ENCODE results near the gene LARP6. TPM values are rescaled to one million over a fixed set of nuclear protein-coding genes. Genes with fewer than 3 reads are reported as not detected.
"Not testable (repeated sequence)": the region's sequence is repeated elsewhere in the genome, so short reads cannot be mapped to it uniquely, and the experiment has no call there.

LARP6 gene
- polyA plus RNA-seq, 4 donors: 14.6 to 24.6 (median 18.6) TPM

GRCh38 chr15:70859322-70859908, 5.5 kb upstream of the LARP6 start:
- DNase-seq (ENCODE audit: low read depth in 4 of 4, low spot score in 3 of 4): no peak

- DNase-seq (ENCODE audit: low read depth in 4 of 4, low spot score in 3 of 4): not testable (repeated sequence)
Measured at GRCh38 chr15:70858614-70859321, 4.8 kb upstream of the LARP6 start.

DNA sequence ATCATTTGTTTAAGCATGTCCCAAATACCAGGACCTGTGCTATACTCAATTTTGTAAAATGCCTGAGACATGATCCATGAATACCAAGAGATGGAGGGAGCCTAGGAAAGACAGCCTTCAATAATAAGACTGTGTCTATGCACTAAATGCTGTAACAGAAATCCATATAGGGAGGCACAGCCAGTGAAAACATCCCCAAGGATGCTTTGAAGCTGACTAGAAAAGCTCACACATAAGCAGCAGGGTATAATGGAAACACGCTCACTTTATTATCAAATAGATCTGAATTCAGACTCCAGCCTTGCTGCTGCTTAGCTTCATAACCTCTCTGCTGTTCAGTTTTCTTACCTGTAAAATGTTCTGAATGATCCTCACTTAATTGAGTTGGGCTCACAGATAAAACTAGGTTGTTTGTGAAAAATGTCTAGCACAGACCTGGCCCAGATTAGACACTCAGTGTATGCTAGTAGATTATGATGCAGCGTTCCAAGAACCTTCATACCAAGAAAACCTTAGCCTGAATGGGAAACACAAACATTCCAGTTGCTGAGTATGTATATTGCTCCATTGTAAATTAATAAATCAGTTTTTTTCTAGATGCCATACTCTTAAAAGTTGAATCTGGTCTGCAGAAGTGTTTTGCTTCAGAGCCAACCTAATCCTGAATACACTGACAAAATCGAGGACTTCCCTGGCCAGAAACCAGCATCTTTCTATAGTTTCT, 3.8 kb upstream of the LARP6 start:
- DNase-seq (ENCODE audit: low read depth in 4 of 4, low spot score in 3 of 4): no peak

DNA sequence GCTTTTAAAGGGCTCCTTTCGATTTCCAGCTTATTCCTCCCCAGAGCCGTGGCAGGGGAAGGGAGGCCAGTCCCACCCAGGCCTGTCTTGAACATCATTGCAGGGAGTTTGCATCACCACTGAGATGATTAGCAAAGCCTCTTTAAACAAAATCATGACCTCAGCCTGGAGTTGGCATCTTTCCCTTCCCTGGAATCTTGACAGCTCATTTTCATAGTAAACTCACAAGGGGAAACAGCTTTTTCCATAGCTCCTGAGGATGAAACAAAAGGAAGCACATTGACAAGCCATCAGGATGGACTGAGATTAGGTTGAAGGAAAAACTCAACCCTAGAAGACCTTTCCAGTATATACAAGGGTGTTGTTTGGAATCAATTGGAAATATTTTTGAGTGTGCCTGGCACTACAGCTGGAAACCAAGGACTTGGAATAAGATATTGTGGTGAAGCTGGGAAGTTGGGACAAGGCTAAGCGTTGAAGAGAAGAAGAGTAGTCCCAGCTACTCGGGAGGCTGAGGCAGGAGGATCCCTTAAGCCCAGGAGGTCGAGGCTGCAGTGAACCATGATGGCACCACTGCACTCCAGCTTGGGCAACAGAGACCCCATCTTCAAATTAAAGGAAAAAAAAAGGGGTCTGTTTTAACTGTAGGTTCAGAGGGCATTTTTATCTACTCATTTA, 3.1 kb upstream of the LARP6 start:
- no peak for DNase-seq (ENCODE audit: low read depth in 4 of 4, low spot score in 3 of 4)

GRCh38 chr15:70856177-70856883, 2.4 kb upstream of the LARP6 start:
- no peak for DNase-seq (ENCODE audit: low read depth in 4 of 4, low spot score in 3 of 4)

GRCh38 chr15:70855764-70856163, 1.8 kb upstream of the LARP6 start:
- DNase-seq (ENCODE audit: low read depth in 4 of 4, low spot score in 3 of 4): no peak

- no peak for DNase-seq (ENCODE audit: low read depth in 4 of 4, low spot score in 3 of 4)
Measured at GRCh38 chr15:70854666-70854976, 664 bp upstream of the LARP6 start.

GRCh38 chr15:70853318-70853972, 512 bp downstream of the LARP6 start:
- peak in 2 of 4 donors; percentile 42 to 44 for DNase-seq (ENCODE audit: low read depth in 4 of 4, low spot score in 3 of 4)

DNA sequence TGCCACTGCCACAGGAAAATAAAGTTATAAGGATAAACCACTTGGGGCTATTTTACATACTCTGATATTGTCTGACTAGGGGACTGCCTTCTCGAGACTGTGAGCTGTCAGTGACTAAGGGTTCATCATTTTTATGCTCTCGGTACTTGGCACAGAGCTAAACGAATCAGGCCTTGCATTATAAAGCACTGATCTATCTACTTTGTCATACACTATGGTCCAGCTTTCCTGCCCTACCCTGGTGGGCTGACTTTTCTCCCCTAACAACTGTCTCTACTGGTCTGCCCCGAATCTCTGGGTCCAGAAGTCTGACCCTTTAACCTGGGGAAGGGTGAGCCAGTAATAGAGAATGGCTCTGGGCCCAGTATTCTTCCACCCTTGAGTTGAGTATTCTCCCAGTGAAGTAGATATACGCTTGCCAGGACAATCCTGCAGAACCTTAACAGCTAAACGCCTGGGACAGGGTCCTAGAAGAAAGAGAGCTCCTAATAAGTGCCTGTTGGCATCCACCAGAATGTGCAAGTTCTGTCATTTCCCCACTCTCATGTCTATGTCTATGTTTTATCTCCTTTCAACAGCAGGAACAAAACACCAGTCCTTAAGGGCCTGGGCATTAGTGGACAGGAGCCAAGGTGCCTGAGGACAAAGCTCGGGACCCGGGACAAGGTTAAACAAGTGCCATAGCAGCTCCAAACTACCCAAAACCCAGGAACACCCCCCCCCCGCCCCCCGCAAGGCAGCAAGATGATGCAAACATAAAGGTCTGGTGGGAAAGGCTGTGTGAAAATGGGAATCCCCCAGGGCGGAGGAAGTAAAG, 1.2 kb downstream of the LARP6 start:
- DNase-seq (ENCODE audit: low read depth in 4 of 4, low spot score in 3 of 4): no peak

- no peak for DNase-seq (ENCODE audit: low read depth in 4 of 4, low spot score in 3 of 4)
Measured at GRCh38 chr15:70851889-70852288, 2.1 kb downstream of the LARP6 start.

GRCh38 chr15:70845602-70846360, 8.2 kb downstream of the LARP6 start:
- no peak for DNase-seq (ENCODE audit: low read depth in 4 of 4, low spot score in 3 of 4)

DNA sequence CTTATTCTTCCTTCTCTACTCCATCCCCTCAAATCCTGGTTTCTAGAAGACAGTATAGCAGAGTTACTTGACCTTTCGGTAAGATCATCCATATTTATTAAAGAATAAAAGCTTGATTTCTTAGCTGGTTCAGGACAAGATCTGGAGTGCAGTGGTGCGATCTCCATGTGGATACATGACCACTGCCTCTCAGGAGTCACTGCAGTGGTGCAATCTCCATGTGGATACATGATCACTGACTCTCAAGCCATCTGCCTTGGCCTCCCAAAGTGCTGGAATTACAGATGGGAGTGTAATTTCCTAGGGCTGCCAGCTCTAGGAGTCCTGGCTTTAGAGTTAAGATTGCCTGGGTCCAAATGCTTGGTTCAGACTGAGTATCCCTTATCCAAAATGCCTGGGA, 16.5 kb downstream of the LARP6 start:
- no peak for DNase-seq (ENCODE audit: low read depth in 4 of 4, low spot score in 3 of 4)

- no peak for DNase-seq (ENCODE audit: low read depth in 4 of 4, low spot score in 3 of 4)
Measured at GRCh38 chr15:70835841-70836240, 18.1 kb downstream of the LARP6 start.

DNA sequence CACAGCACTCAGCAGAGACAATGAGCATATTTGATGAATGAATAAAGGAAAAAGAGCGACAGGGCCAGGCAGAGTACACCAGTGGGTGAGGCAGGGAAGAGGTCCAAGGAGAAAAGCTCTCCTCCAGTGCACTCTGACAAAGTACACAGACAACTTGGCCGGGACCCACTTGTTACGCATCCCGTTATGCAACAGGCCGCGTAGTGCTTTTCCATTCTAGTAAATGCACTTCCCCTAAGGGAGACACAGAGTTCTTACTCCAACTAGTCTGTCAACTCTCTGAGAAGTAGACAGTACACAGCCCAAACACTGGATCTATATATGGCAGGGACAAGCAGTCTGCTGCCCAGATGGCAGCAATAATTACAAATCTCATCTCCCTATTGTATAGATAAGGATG, 18.5 kb downstream of the LARP6 start:
- no peak for DNase-seq (ENCODE audit: low read depth in 4 of 4, low spot score in 3 of 4)

DNA sequence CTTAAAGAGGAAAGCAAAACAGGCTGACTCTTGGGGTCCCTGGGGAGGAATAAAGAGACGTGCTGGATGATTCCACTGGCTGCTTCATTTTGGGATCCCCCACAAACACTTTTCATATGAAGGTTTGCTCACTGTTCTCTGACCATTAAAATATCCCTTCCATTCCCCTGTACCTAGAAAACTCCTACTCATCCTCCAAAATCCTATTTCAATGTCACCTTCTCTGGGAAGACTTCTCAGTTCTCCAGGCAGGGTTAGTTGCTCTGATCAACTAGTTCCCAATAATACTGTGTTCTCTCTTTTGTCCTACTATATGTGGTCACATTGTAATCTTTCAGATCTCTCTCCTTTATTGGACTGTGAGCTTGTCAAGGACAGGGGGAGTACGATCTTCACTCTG, 19.0 kb downstream of the LARP6 start:
- DNase-seq (ENCODE audit: low read depth in 4 of 4, low spot score in 3 of 4): no peak

DNA sequence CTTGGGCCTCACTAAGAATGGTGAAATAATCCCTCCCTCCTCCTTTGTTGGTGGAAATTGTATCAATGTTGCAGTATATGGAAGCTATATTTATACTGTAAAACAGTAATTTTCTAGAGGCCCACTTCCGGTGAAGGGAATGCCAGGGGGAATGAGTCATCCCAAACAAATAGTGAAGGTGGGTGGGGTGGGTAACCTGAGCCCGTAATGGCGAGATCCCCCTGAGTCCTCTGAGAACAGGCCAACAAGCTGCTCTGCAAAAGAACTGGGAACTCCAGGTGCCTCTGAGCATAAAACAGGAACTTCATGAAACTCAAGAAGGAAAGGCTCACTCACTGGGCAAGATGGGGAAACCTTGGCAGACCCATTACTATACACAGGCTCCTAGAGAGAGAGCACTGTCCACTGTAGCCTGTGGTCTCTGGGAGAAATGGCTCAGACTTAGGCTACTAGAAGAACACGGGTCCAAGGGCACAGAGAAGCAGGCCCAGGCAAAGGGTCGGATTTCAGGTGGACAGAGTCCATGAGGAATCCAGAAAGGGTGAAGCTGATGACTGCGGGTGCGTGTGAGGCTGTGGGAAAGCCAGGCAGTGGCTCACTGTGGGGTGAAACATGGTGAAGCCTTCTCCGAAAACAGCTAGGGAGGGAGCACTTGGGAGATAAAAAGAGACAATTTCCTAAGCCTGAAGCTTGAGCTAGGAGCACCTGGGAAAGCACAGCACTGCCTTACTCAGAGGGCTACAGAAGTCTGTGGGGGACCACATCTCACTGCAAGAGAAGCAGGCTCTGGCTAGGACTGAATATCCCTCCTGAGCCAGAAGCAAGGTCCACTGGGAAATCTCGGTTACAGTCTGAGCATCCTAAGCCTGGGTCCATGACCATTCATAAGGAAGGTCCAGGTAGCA, 19.8 kb downstream of the LARP6 start:
- DNase-seq (ENCODE audit: low read depth in 4 of 4, low spot score in 3 of 4): no peak

- DNase-seq (ENCODE audit: low read depth in 4 of 4, low spot score in 3 of 4): no peak
Measured at GRCh38 chr15:70833422-70833821, 20.5 kb downstream of the LARP6 start.

GRCh38 chr15:70832176-70832575, 21.8 kb downstream of the LARP6 start:
- no peak for DNase-seq (ENCODE audit: low read depth in 4 of 4, low spot score in 3 of 4)

Measured in left renal pelvis (tissue), 4 donors.